Fibroblast of skin of right quadriceps (primary cell): ENCODE measurements around the gene ZNF556.

Experiments
- DNase-seq: peaks from one replicate; pipeline ENCODE4 v3.0.0-alpha.2; 2013

The ZNF556 gene

DNA sequence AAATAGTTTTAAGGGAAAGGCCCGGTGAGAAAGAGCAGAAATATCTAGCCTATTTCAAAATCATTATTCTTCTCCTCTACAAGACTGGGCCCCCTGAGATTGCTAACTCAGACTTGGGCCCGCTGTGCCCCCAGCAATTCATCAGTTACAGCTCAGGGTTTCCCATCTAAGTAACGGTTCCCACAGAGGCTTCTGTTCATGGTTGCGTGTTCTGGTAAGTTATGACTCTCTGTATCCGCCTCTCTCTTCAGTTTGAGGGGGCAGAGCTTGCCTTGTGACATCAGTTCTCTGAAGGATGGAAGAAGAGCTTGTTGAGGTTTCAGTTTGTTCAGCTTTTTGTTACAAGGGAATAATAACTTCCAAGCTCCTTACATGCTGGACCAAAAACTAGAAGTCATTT lies 45.2 kb downstream of the ZNF556 start:
- DNase-seq = no peak

DNA sequence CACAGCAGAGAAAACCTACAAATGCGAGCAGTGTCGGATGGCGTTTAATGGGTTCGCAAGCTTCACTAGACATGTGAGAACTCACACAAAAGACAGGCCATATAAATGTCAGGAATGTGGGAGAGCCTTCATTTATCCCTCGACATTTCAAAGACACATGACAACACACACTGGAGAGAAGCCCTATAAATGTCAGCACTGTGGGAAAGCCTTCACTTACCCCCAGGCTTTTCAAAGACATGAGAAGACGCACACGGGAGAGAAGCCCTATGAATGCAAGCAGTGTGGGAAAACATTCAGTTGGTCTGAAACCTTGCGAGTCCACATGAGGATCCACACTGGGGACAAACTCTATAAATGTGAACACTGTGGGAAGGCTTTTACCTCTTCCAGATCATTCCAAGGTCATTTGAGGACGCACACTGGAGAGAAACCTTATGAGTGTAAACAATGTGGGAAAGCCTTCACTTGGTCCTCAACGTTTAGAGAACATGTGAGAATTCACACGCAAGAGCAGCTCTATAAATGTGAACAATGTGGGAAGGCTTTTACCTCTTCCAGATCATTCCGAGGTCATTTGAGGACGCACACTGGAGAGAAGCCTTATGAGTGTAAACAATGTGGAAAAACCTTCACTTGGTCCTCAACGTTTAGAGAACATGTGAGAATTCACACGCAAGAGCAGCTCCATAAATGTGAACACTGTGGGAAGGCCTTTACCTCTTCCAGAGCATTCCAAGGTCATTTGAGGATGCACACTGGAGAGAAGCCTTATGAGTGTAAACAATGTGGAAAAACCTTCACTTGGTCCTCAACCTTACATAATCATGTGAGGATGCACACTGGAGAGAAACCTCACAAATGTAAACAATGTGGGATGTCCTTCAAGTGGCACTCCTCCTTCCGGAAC lies 50.4 kb downstream of the ZNF556 start:
- DNase-seq = no peak

DNA sequence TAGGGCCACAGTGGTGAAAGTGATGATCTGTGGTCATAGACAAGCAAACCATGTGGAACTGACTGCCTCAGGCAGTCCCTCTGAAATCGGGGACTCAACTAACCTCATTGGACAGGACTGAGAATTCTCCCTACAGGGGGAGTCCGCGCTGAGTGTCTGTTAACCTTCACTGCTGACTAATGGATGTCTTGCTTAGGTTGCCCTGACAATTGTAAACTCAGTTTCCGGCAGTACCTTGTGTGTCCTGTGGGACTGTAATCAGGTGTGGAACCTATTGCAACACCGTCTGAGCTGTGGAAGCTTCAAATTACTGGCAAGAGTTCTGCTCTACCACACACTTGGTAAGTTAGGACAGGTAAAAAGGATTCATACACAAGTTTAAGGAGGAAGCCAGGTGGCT lies 55.9 kb downstream of the ZNF556 start:
- no peak for DNase-seq

DNA sequence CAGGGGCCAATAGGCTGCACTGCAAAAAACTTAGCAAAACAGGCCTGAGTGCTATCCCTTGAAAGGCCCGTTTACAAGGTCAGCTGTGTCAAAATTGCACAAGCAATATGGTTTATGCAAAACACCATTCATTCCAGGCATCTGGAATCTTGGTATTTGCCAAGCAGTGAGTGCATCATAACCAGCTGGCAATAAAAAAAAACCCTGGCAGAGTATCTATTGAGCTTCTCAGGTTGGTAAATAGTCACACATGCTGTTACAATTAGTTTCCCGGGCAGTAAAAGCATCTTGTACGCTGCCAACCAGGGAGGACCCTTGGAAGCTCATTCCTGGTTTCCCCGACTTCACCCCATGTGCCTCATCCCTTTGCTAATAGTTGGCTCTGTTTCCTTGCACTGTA lies 56.4 kb downstream of the ZNF556 start:
- peak; percentile 16 for DNase-seq

DNA sequence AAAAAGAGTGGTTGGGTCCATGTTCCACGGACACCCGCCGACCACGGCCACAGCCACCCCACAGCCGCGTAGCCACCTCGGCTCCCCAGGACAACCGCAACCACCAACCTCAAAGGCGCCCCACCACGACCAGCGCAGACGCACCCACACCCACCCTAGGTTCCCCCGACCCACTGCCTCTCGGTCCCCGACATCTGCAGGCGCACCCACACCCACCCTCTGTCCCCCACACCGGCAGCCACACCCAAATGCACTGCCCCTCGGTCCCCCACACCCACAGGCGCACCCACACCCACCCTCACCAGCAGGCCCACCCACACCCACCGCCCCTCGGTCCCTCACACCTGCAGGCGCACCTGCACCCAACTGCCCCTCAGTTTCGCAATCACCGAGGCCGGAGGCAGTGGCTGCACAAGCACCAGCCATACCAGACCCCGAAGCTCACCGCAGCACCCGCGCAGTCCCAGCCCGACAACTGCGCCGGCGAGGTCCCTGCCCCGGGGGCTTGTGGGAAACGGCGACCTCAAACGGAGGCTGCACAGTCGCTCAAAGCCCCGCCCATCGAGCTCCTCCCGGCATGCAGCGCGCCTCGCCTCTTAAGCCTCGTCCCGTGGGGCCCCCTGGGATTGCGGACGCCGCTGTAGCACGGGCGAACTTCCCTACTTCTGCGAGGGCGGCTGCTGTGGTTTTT lies 59.4 kb downstream of the ZNF556 start:
- DNase-seq = no peak

DNA sequence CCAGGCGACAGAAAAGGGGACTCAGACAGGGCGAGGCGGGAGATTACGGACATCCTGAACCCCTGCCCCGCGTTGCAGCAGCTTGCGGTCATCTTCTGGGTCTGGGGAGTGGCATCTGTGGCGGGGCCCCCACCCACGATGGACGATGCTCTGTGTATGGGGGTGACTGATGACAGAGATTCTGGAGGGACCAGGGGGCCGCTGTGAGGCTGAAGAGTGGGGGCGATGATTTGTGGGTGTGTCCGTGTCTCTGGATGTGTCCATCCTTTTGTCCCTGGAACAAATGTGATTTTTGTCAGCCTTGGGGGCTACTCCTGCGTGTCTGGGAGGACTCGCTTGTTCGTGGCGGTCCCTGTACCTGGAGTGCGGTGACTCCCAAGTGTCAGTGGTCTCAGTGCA lies 59.9 kb downstream of the ZNF556 start:
- DNase-seq = no peak
